Thoracic aorta (tissue), 2 donors: ENCODE measurements around the gene UBE2L3. TPM values are rescaled to one million over a fixed set of nuclear protein-coding genes. Genes with fewer than 3 reads are reported as not detected.

Source experiments
- ATAC-seq: fragments of 150-250 bp; one replicate; pipeline ENCODE4 v1.8.0; 2017; ENCODE audit warnings: low read depth; ENCODE audit not compliant: insufficient number of reproducible peaks, low FRiP score
- DNase-seq: peaks from one replicate; pipeline ENCODE4 v3.0.0-alpha.2; 2020; ENCODE audit warnings: low spot score
- H3K27ac ChIP-seq, 2 donors: fragments of 200-600 bp; sonication (generic); 1 replicate in 1 of 2; 2 replicates in 1 of 2; pipeline ENCODE4 v1.5.1; 2016; ENCODE audit warnings: mild to moderate bottlenecking in 2 of 2, moderate library complexity in 2 of 2
- H3K27me3 ChIP-seq: fragments of 200-600 bp; sonication (generic); replicated peaks from 2 replicates; pipeline ENCODE4 v1.6.0; 2016; ENCODE audit warnings: mild to moderate bottlenecking; ENCODE audit not compliant: insufficient read depth
- H3K36me3 ChIP-seq: fragments of 200-600 bp; sonication (generic); one replicate; pipeline ENCODE4 v1.5.1; 2016
- H3K4me1 ChIP-seq, 2 donors: fragments of 200-600 bp; sonication (generic); 1 replicate in 1 of 2; 2 replicates in 1 of 2; pipeline versions ENCODE4 v1.5.1 to v1.6.0; 2016; ENCODE audit warnings: low read depth in 2 of 2, mild to moderate bottlenecking in 1 of 2; ENCODE audit not compliant: control insufficient read depth in 1 of 2
- H3K4me3 ChIP-seq: fragments of 200-600 bp; sonication (generic); 2 replicates; pipeline ENCODE4 v1.5.1; 2016; ENCODE audit warnings: mild to moderate bottlenecking
- H3K9me3 ChIP-seq: fragments of 200-600 bp; sonication (generic); 2 replicates; pipeline ENCODE4 v1.5.1; 2016
- CTCF ChIP-seq: fragments of 200-600 bp; sonication (generic); IDR thresholded peaks from one replicate; pipeline ENCODE4 v1.5.1; 2019; ENCODE audit warnings: antibody characterized with exemption
- total RNA-seq, 2 donors: library from RNA; depleted of rRNA; stranded (reverse); fragments of >200 nt; gene quantifications; one replicate each; pipeline versions ENCODE4 v1.1.0 to v1.2.3, GENCODE V29; 2016

Gene UBE2L3
- total RNA-seq, 2 donors from 2014 or later, result 33.8 to 38.3 TPM

GRCh38 chr22:21621025-21621424 is 53.5 kb downstream of the UBE2L3 start:
- no peaks in the 10 kb centered on the region for H3K9me3 ChIP-seq
- H3K36me3 ChIP-seq, result no peaks in the 10 kb centered on the region
- no peak overlapping the region for H3K4me3 ChIP-seq
- H3K27me3 ChIP-seq, result no peaks in the 10 kb centered on the region
- no peak for TF ChIP-seq CTCF
- no peak for DNase-seq
- no peak for ATAC-seq
- no peak overlapping the region for H3K27ac ChIP-seq
- peaks cover 14 to 45% of the 10 kb centered on the region in 2 donors for H3K4me1 ChIP-seq

GRCh38 chr22:21622011-21622918 is 54.8 kb downstream of the UBE2L3 start:
- Histone ChIP-seq H3K27me3 (no peaks in the 10 kb centered on the region), H3K36me3 (no peaks in the 10 kb centered on the region), H3K27ac (no peak overlapping the region), H3K4me1 (peaks cover 14 to 44% of the 10 kb centered on the region in 2 donors), H3K4me3 (no peak overlapping the region), H3K9me3 (no peaks in the 10 kb centered on the region)
- ATAC-seq (no peak), DNase-seq (no peak)
- TF ChIP-seq CTCF, result no peak

- TF ChIP-seq CTCF, result no peak
- Histone ChIP-seq H3K4me3 (peak overlapping the region; percentile 41), H3K27ac (peak overlapping the region; percentile 64 to 68), H3K27me3 (no peaks in the 10 kb centered on the region), H3K36me3 (no peaks in the 10 kb centered on the region), H3K4me1 (peaks cover 14 to 36% of the 10 kb centered on the region in 2 donors), H3K9me3 (no peaks in the 10 kb centered on the region)
- ATAC-seq (no peak), DNase-seq (no peak)
Observed at GRCh38 chr22:21622919-21623647, 55.6 kb downstream of the UBE2L3 start.

- Histone ChIP-seq H3K27me3 (no peaks in the 10 kb centered on the region), H3K4me3 (peak overlapping the region; percentile 41), H3K4me1 (peaks cover 14 to 36% of the 10 kb centered on the region in 2 donors), H3K9me3 (no peaks in the 10 kb centered on the region), H3K27ac (peak overlapping the region; percentile 64 to 68), H3K36me3 (no peaks in the 10 kb centered on the region)
- no peak for TF ChIP-seq CTCF
- DNase-seq, result no peak
- no peak for ATAC-seq
Observed at GRCh38 chr22:21623648-21623970, 56.1 kb downstream of the UBE2L3 start.
